SW 1271 (cell line): ENCODE data around the gene ROBO2.

Experiments used
- DNase-seq, 2 experiments: peaks; one replicate each; lab custom pipeline; 2025; lab: John Stamatoyannopoulos, UW

Gene ROBO2

DNA sequence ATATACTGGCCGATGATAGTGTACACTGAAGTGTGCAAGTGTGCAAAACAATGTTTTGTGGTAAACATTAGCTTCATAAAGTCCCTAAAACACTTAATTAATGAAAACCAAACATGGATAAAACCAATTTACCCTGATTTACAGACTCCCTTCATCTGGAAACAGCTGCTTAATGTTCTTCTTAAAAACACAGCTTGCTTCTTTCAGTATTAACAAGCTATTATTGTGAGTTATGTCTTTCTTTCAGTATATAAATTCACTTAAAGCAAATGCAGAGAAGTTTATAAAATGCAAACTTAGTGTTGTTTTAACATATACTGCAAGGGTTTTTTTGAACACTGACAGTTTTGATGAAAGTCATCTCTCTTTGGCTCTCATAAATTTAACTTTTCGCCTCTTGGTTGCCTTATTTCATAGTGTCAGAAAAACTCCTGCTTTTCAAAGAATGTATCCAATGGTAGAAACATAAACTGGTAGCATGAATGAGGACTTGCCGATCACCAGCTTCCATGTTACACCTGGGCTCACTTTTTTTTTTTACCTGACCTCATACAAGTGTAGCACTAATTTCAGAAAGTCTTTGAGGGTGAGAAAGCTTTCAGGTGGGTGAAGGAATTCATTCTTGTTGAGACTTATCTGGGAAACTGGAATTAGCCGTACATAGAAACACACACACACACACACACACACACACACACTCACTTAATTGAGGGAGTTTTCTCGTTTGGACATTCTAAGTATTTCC is 532.2 kb downstream of the ROBO2 start:
- no peak for DNase-seq

- no peak for DNase-seq
These were observed 537.4 kb downstream of the ROBO2 start for GRCh38 chr3:77577264-77577663.

DNA sequence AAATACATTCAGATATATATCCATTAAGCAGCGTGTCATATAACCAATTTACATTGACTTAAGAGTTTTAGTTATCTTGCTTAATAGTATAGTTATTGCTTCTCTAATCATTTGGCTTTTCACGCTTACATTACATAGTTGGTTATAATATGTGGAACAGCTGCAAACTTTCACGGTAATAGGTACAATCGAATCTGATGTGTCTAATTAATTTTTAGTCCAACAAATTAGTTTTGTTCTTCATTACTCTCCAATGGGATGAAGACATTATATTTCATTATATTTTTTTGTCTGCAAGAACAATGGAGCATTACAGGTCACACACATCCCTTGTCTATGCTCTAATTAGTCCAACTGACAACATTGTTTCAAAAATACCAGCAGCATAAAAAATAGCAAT is 546.3 kb downstream of the ROBO2 start:
- DNase-seq = no peak

- no peak for DNase-seq
These were observed 549.0 kb downstream of the ROBO2 start for GRCh38 chr3:77588863-77589262.

GRCh38 chr3:77590191-77590590 is 550.3 kb downstream of the ROBO2 start:
- no peak for DNase-seq

GRCh38 chr3:77595371-77595870 is 555.5 kb downstream of the ROBO2 start:
- no peak for DNase-seq

GRCh38 chr3:77599948-77600347 is 560.0 kb downstream of the ROBO2 start:
- DNase-seq = no peak

GRCh38 chr3:77601823-77602415 is 562.0 kb downstream of the ROBO2 start:
- no peak for DNase-seq

- no peak for DNase-seq
These were observed 562.8 kb downstream of the ROBO2 start for GRCh38 chr3:77602722-77603121.

GRCh38 chr3:77605308-77605707 is 565.4 kb downstream of the ROBO2 start:
- DNase-seq = no peak

DNA sequence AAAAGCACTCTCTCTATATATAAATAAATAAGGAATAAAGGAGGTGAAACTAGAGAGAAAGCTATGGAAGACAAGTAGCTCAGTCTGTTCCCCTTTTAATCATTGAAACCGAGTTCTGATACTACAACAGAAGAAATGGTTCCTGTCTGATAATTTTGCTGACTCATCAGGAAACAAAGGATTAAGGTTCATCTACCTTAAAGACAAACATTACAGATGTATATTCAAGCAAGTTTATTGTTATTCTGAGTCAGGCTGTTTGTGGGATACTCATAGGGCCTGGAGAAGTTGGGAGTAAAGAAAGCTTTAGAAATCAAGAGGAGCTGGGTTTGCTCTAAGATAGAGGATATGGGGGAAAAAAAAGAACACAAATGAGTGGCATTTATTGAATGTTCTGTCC is 566.0 kb downstream of the ROBO2 start:
- no peak for DNase-seq

DNA sequence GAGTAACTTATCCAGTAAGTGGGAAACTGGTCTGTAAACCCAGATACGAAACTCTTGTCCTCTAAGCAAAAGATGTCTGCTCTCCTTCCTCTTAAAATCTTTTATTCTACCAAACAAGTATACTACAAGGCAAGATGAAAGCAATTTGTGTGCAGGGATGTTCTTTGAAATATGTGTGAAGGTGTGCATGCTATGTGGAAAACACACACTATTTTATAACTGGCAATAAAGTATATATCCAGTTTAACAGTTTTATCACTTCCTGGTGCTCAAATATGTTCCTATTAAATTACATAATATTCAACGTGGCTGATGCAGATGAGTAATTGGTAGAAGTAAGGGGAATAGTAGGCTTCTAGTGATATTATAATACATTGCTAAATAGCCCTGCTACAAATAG is 566.5 kb downstream of the ROBO2 start:
- DNase-seq = no peak

GRCh38 chr3:77618686-77619085 is 578.8 kb downstream of the ROBO2 start:
- no peak for DNase-seq

- no peak for DNase-seq
These were observed 580.1 kb downstream of the ROBO2 start for GRCh38 chr3:77620009-77620408.

DNA sequence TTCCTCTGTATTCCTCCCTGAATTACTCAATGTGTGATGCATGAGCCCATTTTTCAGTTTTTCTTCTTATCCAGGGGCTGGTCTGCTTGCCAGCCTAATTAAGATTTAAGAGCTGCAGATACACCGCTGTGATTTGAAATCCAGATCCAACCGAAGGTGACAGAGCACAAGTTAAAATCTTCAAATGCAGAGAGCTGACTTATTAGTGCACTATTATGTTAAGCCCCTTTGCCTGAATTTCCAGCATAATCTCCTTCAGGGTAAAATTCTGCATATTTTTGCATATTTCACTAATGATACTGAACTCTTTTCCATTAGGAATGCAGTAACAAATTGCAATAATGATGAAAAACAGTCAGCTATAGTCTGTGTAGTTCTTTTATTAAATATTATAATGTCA is 583.6 kb downstream of the ROBO2 start:
- DNase-seq = no peak

- DNase-seq = no peak
These were observed 586.3 kb downstream of the ROBO2 start for GRCh38 chr3:77626157-77626556.

DNA sequence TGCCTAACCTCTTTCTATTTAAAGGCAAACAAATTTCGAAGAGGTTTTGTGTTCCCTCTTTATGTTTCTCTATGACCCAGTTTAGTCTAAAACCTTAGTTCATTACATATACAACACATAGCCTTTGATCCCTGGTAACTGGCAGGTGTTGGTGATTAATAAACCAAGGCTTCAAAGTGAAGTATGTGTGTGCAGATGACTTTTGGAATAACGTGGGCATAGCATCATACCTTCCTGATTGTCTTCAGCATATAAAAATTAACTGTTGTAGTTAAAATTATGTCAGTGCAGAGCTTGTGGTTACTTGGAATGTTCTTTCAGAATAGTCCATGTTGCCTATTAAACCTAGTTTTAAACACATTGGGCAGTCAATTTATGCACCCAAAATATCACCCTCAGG is 608.3 kb downstream of the ROBO2 start:
- DNase-seq = no peak

DNA sequence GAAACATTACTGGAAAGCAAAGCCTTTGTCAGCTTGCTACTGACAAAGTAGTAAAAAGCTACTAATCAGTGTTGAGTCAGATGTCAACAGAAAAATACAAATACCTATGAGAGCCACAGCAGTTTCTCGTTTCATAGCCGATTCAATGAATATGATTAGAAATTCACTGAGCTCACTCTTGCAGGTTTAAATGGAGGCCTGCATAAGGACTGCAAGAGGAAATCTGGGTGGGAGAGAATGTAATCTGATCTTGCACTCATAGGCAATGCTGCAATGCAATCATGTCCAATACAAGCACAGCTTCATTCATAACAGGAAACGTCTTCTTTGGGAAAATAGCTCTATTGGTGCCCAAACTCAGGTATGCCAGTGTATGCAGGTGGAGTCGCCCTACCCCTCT is 608.8 kb downstream of the ROBO2 start:
- no peak for DNase-seq

DNA sequence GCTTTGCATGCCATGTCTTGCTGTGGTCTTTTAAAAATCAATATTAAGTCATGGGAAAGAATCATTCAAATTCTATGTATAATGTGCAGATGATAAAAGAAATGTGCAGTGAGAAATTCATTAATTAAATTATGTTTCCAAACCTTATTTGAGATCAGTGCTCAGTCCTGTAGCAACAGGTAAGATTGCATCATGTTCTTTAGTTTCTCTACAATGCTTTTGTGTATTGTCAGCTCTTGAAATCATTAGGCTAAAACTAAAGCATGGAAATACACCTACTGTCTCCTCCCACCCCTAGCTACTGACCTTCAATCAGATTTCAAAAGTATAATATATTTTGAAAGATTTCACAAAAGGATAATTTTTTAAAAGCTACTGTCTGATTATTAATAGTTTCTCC is 612.7 kb downstream of the ROBO2 start:
- no peak for DNase-seq

DNA sequence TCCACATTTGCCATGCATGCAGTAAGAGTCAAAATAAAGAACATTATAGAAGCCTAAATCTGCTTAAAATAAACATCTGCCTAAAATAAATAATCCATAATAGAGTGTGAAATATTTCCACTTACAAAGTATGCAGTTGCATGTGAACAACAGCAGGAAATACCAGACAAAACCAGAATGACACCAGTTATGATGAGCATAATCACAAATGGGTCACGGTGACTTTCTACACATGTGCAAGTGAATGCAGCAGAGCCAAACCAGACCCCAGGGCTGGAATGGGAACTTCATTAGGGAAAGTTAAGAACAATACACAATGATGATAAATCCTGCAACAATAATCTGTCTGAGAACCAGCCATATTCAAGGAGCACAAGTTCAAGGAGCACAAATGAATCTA is 615.5 kb downstream of the ROBO2 start:
- no peak for DNase-seq

- DNase-seq = no peak
These were observed 620.8 kb downstream of the ROBO2 start for GRCh38 chr3:77660718-77661117.

GRCh38 chr3:77667901-77668300 is 628.0 kb downstream of the ROBO2 start:
- DNase-seq = no peak

GRCh38 chr3:77668376-77668775 is 628.5 kb downstream of the ROBO2 start:
- no peak for DNase-seq

- no peak for DNase-seq
These were observed 632.1 kb downstream of the ROBO2 start for GRCh38 chr3:77672016-77672415.
